A172 (cell line): ENCODE data around the gene RAPGEF4. TPM values are rescaled to one million over a fixed set of nuclear protein-coding genes. Genes with fewer than 3 reads are reported as not detected.
A peak's percentile ranks its signal among the peaks of the same experiment; 100 is the strongest.

Experiments used
- DNase-seq: peaks from one replicate; pipeline ENCODE4 v3.0.0-alpha.2; 2015; ENCODE audit warnings: low spot score
- total RNA-seq: library from RNA; depleted of rRNA; stranded (reverse); fragments of >200 nt; shearing (Covaris generic); gene quantifications from 2 replicates; pipeline ENCODE4 v1.2.3, GENCODE V29; 2014

Gene RAPGEF4
- total RNA-seq, 1 experiment from 2014 or later, result not detected

DNA sequence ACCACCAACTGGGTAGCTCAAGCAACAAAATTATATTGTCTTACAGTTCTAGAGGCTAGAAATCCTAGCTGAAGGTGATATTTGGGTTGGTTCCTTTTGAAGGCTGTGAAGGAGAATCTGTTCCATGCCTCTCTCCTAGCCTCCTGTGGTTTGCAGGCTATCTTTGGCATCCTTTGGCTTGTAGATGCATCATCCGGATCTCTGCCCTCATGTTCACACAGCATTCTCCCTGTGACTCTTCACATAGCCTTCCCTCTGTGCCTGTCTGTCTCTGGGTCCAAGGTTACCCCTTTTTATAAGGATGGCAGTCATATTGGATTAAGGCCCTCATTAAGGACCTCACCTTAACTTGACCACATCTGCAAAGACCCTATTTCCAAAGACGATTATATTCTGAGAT lies 261.4 kb downstream of the RAPGEF4 start:
- DNase-seq, result no peak

DNA sequence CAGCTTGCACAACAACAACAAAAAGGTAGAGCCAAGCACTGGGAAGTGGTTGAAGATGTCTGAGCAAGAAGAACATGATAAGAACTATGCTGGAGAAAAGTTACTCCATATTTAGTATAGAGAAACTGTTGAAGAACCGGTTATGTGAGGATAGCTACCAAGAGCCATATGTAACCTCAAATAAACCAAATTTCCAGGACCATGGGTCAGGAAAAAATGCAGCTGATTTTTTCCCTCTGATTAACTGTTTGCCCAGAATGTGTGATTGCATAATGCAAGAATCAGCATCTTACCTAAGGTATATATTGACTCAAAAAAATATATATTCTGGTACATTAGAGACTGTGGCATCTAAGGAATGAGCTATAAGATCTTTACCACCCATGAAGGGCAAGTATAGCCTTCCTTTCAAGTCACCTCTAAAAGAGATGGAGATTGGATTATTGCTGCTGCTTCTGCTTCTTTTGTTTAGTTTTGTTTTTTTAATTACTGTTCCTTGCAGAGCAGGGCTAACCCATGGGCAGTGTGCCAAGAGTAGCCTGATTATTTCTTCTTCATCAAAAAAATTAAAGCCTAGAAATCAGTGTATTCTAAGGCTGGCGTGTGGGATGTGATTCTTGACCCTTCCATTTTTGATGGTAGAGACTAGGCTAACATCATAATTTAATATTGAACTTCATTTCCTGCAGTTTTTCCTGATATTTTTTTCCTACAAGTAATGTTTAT lies 263.1 kb downstream of the RAPGEF4 start:
- DNase-seq, result no peak

DNA sequence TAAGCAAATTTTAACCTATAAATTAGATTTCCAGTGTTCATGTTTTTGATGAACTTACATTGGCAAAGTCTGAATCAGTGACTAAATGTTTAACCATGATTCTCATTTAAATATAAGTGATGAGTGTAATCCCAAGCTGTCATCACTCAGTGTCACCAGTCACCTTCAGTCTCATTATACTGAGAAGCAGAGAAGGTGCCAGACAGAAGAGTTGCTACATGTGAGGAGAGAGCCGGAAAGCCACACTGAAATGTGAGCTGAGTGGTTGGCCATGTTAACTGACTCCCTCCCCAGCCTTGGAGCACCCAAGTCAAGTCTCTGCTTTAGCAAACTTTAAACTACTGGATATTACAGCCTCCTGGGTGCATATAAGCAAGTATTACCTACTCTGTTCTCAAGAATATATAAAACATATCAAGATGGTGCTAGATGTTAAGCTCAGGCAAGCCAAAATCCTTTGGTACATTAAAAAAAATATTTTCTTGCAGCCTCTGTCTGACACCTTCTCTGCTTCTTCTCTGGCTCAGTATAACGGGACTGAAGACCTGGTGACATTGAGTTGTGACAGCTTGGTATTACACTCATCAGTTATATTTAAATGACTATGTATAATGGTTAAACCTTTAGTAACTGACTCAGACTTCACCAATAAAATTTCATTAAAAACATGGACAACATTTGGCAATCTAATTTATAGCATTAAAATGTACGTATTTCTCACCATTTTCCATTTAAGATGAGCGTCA lies 264.2 kb downstream of the RAPGEF4 start:
- DNase-seq, result no peak

DNA sequence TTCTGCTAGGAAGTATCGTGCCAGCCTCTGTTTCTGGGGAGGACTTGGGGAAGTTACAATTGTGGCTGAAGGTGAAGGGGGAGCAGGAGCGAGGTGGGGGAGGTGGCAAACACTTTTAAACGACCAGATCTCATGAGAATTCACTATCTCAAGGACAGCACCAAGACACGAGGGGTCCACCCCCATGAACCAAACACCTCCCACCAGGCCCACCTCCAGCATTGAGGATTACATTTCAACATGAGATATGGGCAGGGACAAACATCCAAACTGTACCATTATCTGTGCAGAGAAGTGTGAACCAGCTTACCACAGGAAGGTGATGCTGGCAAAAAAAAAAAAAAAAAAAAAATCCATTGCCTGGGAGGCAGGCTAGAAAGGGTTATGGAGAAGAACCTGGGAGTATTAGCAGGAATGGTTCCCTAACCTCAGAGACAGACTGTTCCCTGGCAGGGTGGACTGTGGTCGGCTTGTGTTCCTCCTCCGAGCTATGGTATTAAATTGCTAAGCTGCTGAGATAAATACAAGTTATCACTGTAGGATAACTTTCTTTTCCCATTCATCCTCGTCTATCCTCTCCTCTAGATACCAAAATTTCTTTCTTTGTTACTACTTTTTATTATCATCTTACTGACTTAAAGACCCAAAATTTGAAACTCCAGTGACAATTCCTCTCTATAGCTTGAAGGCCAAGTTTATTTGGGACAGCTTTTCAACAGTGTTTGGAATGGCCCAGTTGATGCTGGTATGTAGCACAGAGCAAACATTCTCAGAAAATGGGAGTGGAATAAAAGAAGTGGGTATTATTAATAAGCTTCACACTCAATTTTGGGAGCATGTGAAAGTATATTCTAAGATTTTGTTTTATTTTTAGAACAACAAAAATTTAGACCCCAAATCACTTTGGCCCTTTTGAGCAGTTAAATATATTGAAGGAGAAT lies 266.3 kb downstream of the RAPGEF4 start:
- no peak for DNase-seq

DNA sequence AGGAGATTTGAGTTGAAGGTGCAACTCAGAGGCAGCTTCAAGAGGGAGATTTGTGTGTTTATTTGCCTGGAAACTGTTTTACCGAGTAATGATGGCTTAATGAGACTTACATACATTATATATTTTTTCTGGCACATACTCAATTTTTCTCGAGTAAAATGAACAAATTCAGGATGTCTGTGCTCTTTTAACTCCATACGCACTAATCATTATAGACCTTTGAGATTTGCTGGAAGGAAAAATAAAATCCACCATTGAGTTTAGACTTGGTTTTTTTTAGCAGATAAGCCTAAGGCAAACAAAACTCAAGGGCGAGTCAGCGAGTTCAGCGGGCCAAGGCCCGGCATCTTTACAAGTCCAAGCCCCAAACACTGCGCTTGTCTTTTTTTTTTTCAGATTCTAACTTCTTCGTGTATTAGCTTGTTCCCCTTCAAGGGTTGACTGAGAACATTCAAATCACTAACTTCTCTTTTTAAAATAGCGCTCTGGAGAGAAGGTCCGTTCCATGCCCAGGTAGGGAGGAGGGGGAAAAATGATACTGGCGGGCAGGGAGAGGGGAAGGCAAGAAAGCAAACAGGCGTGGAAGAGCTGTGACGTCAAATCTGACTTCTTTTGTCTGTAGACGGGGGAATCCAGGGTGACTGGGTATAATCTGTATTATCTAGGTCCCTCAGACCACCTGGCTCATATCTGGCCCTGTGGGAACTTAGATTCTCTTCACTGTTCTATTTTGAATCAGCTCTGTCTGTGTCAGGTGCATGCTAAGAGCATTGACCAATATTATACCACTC lies 267.3 kb downstream of the RAPGEF4 start:
- no peak for DNase-seq

DNA sequence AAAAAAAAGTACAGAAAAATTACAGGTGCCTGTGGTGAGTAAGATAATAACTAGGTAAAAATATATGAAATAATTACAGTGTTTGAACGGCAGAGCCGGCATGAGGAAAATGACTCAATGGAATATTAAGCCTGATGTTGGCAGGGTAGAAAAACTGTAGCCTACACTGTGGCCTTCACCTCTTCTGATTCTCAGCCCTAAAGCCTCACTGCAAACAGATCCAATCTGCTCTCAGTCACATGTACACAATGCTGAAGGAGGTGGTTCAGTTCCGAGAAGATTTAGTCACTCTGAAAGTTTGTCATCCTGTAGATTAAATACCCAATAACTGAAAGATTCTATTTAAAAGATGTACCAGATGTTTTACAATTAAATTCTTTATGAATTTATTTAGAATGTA lies 273.1 kb downstream of the RAPGEF4 start:
- no peak for DNase-seq

DNA sequence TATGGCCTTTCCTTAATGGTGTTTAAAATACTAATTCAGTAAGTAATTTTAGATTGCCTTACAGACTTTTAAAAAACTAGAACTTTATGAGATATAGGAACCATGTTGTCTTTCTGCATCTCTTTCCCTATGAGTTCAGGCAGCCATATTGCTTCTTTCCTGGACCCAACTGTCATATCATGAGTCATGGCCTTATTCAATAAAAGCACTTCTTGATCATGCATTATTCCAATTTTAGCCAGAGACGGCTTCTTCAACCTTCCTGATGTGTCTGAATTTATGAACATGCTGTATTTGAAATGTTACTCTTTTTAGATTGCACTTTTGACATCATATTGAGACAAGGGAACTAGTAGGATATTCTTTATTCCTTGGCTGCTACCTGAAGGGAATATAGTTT lies 274.6 kb downstream of the RAPGEF4 start:
- no peak for DNase-seq

DNA sequence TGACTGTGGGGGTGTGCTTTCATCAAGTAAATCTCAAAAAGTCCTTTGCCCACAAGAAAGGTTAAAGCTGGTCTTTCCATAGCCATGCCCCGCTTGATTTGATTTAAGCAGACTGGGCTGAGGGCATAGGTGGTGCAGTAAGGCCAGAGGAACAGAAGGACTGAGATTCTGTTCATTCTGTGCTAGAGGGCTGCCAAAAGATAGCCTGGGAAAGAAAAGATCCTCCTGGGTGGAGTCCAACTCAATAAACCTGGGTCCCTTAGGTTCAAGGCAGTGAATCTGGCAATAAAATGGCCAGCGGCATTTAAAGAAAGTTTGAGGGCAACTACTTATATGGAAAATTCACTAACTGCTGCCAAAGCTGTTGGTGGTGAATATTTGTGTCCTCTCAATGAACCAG lies 280.8 kb downstream of the RAPGEF4 start:
- no peak for DNase-seq

DNA sequence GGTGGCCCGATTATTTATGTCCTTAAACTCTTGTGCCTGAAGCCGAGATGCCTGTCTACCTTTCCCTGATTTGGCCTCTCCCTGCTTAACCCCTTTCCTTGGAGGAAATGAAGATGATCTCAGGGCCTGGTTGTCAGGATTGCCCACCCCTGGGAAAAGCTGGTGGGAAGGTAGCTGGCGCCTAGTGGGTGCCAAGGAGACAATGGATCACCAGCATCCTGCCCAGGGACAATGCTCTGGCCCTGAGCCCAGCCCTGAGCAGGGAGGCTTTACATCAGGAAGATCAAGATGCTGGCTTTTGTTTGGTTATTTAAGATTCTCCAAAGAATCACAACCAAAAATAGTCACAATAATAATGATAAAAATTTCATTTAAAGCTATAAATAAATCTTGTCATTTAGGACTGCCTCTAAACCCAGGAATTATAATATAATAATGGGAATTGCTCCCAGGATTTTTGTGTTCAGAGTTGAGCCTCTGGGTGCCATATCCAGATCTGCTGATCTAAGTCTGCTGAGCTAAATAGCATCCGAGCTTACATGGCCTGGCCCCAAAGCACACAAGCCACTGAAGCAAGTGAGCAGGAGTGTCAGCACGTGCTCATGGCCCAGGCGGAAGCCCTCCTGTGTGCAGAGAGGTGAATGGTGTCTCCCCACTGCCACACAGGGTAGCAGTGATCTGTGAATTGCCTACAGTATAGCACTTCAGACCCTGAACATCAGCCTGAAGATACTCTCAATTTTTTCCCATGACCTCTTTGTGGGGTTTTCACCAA lies 282.2 kb downstream of the RAPGEF4 start:
- no peak for DNase-seq

DNA sequence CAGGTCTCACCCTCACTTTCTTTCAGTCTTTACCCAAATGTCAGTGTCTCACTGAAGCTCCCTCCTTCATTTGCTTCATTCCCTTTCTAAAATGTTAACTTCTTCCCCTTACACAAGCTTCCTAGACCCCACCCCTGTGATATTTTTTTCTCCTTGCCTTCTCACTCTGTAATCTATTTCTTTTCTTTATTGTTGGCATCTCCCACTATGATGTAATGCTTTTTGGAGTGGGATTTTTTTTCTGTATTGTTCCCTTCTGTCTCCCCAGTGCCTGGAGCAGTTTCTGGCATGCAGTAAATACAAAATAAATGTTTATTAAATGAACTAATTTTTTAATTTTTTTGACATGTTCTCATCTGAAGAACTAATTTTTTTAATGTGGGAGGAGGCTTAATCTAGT lies 284.1 kb downstream of the RAPGEF4 start:
- no peak for DNase-seq

DNA sequence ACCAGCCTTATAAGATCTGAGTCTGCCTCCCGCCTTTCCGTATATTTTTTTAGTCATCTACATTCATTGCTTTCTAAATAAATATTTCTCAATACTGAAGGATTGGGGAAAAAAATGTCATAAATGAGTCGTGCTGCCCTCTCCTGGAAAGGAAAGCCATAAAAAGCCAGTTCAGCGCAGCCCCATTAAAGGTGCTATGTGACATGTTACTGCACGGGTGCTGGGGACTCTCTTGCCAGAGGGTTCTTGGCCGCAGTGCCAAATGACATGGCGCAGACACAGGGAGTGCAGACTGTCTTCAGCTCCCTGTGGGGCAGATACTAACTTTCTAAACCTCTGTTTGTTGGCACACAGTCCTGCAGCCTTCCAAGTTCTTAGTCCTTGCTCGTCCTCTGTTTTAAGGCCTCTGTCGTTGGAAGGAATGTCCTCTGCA lies 286.3 kb downstream of the RAPGEF4 start:
- DNase-seq, result peak; percentile 22

DNA sequence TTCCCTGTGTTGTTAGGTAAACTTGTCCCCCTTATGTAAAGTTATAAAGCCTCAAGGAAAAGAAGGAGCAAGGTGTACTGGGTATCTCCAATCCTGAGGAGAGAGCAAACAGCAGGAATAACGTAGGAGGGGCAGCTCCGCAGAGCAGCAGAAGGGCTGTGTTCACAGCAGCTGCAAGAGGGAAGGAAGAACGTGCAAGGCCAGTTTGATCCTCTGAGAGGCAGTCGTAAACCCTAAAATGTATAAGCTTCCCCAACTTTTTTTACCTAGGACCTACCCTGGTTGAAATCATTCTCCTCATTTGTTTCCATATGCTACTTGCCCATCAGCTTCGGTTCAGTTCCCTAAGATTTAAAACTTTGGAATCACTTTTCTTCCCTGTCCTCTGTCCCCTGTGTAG lies 288.1 kb downstream of the RAPGEF4 start:
- DNase-seq, result no peak

DNA sequence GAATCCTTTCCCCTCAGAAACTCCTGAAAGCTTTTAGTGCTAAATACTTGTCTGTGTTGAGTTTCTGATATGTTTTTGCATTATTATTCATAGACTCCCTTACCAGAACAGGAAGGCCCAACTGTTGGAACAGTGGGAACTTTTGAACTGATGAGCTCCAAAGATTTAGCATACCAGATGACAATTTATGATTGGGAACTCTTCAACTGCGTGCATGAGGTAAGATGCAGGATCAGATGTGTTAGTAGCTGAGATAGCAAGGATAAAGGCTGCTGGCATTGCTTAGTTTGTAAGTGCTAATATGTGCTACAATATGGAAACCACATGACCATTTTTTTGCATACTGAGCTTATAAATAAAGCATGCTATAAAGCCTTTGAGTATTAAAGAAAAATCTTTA lies 290.8 kb downstream of the RAPGEF4 start:
- DNase-seq, result no peak

DNA sequence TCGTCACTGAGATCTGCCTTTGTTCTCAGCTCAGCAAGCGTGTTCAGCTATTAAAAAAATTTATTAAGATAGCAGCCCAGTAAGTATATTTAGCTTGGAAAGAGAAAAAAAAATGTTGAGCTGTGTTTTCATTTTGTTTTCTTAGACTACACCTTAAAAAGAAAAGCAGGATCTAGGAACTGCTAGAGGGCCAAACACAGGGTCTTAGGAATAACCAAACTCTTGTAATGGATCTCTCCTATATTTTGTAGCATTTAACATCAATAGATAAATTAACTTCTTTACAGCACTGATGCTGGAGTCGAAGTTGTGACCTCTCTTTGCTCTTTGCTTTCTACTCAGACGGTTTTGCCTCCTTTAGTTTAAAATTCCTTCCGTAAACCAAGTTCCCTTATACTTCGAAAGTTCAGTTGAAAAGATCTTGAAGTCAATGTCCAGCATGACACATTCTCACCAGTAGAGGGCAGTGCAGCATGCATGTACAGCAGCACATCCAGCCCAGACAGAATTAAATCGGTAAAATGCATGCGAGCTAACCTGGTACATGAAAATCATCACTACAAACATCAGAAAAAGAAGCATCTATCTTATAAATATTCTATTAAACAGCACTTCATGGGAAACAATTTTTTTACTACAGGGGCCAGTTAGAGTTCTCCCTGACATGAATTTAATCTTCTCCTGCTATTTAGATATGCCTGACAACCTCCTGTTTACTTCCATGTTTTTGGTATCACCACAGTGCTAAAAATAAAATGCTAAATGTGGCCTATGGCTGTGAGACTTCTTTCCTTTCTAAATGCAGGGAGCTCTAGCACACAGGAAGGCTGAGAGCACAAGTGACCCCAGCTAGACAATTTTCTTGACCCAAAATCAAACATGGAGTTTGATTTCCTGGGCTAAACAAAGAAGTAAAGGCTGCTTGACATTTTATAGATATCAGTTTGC lies 291.8 kb downstream of the RAPGEF4 start:
- DNase-seq, result peak; percentile 79

DNA sequence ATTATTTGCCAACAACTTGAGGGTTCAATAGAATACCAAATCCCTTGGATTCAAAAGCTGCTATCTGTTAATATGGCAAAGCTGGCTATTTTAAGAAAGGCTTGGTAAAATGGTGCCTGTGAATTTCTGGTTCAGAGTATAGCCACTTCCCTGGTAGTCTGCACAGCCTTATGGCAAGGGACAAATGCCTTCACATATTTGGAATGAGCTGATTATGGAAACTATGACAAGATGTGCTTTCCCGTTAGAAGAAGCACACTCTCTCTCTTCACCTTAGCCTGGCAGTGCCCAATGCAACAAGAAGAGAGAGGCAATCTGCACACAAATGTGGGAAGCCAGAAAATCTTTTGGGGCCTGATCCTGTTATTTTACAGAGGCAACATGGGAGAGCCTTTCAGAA lies 292.5 kb downstream of the RAPGEF4 start:
- no peak for DNase-seq

DNA sequence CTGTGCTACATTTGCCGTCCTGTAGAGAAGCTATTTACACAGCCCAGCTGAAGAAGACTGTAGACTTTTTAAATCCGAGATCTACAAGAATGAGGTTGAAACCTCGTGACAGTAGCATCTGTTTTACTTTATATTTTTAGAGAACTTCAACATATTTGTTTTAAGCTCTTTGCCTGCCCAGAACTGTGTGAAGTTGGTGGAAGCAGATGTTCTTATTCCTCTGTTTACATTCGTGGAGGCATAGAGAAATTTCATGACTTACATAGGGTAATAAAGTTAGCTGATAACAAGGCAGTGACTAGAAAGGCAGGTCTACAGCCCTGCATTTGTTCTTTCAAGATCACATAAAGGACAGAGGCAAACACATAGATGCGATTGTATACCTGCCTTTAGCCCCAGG lies 293.0 kb downstream of the RAPGEF4 start:
- no peak for DNase-seq

DNA sequence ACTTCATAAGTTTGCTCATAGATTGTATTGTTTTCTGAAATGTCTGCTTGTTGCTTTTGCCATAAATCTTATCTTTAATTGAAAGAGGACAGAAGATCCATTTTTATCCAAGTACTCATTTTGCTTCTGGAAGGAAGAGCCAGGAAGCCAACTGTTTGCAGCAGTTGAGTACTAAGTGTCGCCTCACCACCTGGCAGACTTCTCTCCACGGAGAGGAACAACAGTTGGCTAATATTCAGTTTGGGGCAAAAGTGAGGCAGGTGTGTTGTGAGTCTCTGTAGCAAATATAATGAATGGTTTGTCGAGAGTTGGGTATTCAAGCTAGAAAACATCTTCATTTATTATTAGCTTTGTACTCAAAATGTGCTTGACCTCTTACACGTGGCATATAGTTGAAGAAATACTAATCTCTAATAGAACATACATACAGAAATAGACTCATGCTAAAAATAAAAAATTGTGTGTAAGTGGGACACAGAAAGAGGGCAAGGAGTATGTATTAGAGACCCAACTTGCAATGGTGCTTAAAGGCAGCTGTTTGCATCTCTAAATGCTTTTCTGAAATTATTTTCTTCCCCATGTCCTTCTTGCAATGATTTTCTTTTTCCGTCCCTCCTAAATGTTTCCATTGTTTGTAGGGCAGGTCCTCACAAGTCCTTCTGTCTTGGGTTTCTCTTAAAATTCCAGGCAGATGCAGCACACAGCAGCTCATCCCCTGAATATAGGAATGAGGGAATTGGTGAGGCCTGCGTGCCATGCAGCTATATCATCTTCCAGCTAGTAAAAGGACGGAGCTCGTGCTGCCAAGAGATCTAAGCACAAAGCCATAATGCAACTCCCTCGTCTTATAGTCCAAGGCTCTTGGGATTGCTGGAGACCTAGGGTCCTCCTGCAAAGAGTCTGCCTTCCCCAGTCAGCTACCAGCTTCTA lies 295.2 kb downstream of the RAPGEF4 start:
- DNase-seq, result no peak

DNA sequence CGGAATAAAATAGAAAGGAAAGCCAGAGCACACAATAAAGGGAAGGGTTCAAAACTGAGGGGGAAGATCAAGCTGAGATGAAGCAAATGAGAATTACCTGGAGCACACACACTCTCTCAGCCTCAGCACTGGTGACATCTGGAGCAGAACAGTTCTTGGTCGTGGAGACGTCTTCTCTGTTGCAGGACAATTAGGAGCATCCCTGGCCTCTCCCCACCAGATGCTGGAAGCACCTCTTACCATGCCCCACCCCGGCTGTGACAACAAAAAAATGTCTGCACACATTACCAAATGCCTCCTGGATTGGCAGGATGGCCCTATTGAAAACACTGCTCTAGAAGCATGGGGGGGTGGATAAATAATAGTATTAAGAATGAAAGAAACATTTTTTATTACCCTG lies 296.4 kb downstream of the RAPGEF4 start:
- DNase-seq, result no peak
